RWPE2 (cell line): ENCODE results near the gene LAMA1.

Experiments used
- ATAC-seq: fragments of 200-7000 bp; cut with Tn5 transposase; 3 replicates; pipeline ENCODE4 v1.9.1; 2021; ENCODE audit warnings: low read depth
- DNase-seq: peaks from one replicate; pipeline ENCODE4 v3.0.0-alpha.2; 2020; ENCODE audit warnings: low spot score
- H3K27ac ChIP-seq: fragments of 450-650 bp; 2 replicates; pipeline ENCODE4 v1.5.1; 2017; ENCODE audit warnings: mild to moderate bottlenecking; ENCODE audit not compliant: poor library complexity, severe bottlenecking
- H3K27me3 ChIP-seq: fragments of 250-450 bp; sonication (Bioruptor Pico); 2 replicates; pipeline ENCODE4 v1.5.1; 2021; ENCODE audit warnings: mild to moderate bottlenecking, moderate library complexity; ENCODE audit not compliant: insufficient read depth, poor library complexity, severe bottlenecking
- H3K36me3 ChIP-seq: fragments of 250-450 bp; sonication (Bioruptor Pico); 2 replicates; pipeline ENCODE4 v1.5.1; 2020; ENCODE audit warnings: low read depth, mild to moderate bottlenecking, moderate library complexity
- H3K4me1 ChIP-seq: fragments of 250-450 bp; sonication (Bioruptor Pico); 2 replicates; pipeline ENCODE4 v1.5.1; 2021; ENCODE audit warnings: mild to moderate bottlenecking, moderate library complexity; ENCODE audit not compliant: insufficient read depth, poor library complexity, severe bottlenecking
- H3K4me3 ChIP-seq: fragments of 250-450 bp; sonication (Bioruptor Pico); 2 replicates; pipeline ENCODE4 v1.5.1; 2021; ENCODE audit warnings: mild to moderate bottlenecking, moderate library complexity; ENCODE audit not compliant: severe bottlenecking
- H3K9me3 ChIP-seq: fragments of 250-450 bp; sonication (Bioruptor Pico); 2 replicates; pipeline ENCODE4 v1.5.1; 2021; ENCODE audit warnings: mild to moderate bottlenecking, moderate library complexity; ENCODE audit not compliant: severe bottlenecking
- TF ChIP-seq, protein P1 (sequence below): fragments of 450-650 bp; IDR thresholded peaks from one replicate; pipeline ENCODE4 v1.5.1; 2017; ENCODE audit warnings: mild to moderate bottlenecking, moderate library complexity; ENCODE audit not compliant: poor library complexity, severe bottlenecking

LAMA1 gene

DNA sequence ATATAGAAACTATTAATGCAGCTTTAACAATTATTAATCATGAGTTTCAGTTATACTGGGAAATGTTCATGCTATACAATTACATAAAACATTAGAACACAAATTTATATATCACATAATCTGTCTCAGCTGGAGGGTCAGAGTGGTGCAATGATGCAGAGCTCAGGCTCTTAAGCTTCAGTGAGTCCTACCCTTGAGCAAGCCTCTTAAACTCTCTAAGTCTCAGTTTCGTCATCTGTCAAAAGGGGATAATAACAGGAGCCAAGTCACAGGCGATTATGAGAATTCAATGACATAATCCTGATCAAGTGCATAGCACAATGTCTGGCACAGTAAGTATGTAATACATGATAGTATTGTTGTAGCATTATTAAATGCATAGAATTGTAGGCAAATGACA is 46.0 kb downstream of the LAMA1 start:
- Histone ChIP-seq H3K27ac (no peak overlapping the region), H3K4me1 (no peaks in the 10 kb centered on the region), H3K9me3 (no peaks in the 10 kb centered on the region), H3K36me3 (no peaks in the 10 kb centered on the region), H3K27me3 (no peaks in the 10 kb centered on the region), H3K4me3 (no peak overlapping the region)
- DNase-seq = no peak
- TF ChIP-seq, protein P1, sequence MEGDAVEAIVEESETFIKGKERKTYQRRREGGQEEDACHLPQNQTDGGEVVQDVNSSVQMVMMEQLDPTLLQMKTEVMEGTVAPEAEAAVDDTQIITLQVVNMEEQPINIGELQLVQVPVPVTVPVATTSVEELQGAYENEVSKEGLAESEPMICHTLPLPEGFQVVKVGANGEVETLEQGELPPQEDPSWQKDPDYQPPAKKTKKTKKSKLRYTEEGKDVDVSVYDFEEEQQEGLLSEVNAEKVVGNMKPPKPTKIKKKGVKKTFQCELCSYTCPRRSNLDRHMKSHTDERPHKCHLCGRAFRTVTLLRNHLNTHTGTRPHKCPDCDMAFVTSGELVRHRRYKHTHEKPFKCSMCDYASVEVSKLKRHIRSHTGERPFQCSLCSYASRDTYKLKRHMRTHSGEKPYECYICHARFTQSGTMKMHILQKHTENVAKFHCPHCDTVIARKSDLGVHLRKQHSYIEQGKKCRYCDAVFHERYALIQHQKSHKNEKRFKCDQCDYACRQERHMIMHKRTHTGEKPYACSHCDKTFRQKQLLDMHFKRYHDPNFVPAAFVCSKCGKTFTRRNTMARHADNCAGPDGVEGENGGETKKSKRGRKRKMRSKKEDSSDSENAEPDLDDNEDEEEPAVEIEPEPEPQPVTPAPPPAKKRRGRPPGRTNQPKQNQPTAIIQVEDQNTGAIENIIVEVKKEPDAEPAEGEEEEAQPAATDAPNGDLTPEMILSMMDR = no peak
- no peak for ATAC-seq

DNA sequence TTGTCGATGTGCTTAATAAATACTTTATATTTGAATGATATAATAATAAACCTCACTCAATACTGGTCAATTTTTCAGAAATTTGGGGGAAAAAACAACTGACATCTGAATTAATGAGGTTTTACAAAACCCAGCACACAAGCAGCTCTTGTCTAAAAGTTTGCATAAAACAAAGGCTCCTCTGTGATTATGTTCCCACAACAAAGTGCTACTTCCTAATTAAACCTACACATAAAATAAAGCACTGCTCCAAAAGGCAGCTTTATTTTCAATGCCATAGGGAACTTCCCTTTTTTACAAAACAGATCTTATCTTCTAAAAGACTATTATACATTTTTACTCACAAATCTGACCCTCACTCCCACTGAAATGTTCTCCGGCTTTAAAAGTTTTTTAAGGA is 47.1 kb downstream of the LAMA1 start:
- no peak overlapping the region for H3K4me3 ChIP-seq

DNA sequence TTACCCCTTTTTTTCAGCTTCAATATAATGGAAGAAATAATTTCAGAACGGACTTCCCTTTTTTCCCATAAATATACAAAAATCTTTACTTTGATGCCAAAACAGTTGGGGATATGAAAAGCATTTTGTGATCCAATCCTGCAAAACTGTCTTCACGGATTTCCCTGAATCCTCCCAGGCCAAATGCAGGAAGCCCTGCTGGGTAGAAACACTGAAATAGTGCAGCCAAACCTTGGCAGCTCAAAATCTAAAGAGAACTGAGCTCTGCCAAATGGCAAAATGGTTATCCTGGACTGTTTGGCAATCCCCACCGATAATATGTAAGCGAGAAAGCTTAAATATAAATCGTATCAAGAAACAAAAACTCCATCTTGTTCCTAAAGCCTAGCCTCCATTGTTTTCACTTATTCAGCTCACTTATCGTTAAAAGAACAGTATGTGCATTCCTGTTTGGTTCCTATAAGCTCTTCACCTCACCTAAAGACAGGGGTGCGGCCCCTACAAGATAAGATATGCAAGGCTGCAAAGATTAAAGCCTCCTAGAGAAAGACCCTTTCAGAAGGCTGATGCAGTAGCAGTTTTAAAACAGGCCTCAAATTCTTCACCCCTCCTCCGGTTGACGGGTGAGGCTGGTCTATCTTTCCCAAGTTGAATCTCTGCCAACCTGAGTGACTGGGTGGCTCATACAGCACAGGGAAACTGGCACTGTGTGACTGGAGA is 48.6 kb downstream of the LAMA1 start:
- H3K9me3 ChIP-seq = no peaks in the 10 kb centered on the region
- ATAC-seq = no peak
- H3K4me3 ChIP-seq = no peak overlapping the region
- no peaks in the 10 kb centered on the region for H3K36me3 ChIP-seq
- H3K4me1 ChIP-seq = no peaks in the 10 kb centered on the region
- H3K27me3 ChIP-seq = no peaks in the 10 kb centered on the region
- no peak for DNase-seq
- H3K27ac ChIP-seq = no peak overlapping the region
- TF ChIP-seq, protein P1 = no peak

More for the DNA sequence above, 47.1 kb downstream of the LAMA1 start:
- TF ChIP-seq, protein P1 = no peak
- Histone ChIP-seq H3K27ac (no peak overlapping the region), H3K36me3 (no peaks in the 10 kb centered on the region), H3K4me1 (no peaks in the 10 kb centered on the region), H3K9me3 (no peaks in the 10 kb centered on the region), H3K27me3 (no peaks in the 10 kb centered on the region)
- ATAC-seq (no peak), DNase-seq (no peak)

DNA sequence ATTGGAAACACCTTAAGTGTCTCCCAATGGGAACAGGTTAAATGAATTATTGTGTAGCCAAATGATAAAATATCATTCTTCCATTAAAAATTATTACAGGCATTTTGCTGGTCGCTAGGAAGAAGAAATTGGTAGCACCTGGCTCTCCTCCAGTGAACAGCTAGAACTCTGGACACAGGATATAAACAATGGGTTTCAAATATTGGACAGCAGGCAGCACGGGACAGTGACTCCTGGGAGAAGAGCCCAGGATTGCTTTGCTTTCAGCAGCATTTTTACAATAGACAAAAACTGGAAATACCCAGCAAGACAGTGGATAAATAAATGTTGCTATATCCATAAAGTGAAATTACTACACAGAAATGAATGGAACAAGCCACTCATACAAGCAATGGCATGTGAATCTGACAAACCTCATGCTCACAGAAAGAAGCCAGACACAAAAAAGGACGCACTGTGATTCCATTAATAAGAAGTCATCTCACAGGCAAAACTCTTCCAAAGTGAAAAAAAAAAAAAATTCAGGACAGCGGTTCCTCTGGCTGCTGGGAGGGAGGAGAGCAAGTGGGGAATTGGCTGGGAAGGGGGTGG is 50.5 kb downstream of the LAMA1 start:
- Histone ChIP-seq H3K27me3 (no peaks in the 10 kb centered on the region), H3K4me3 (no peak overlapping the region), H3K36me3 (no peaks in the 10 kb centered on the region), H3K4me1 (no peaks in the 10 kb centered on the region), H3K9me3 (no peaks in the 10 kb centered on the region), H3K27ac (no peak overlapping the region)
- DNase-seq = no peak
- no peak for ATAC-seq
- TF ChIP-seq, protein P1 = no peak

DNA sequence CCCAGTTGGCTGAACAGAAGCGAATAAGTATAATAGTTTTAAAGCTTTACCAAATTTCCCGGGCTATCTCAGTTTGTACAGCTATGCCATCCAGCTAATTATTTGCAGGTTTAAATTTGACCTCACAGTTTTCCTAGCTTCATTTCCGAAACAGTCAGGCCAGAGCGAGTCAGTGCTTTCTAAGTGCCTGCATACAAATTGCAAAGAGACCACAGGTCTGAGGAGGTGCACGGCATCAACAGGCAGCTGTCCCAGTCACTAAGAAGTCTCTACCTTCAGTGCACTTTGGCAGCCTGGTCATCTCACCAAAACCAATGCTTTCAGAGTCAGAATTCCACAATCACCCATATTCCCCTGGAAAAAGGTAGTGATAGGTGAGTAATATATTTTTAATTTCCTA is 51.9 kb downstream of the LAMA1 start:
- ATAC-seq = no peak
- TF ChIP-seq, protein P1 = no peak
- Histone ChIP-seq H3K4me1 (no peaks in the 10 kb centered on the region), H3K27me3 (no peaks in the 10 kb centered on the region), H3K27ac (no peak overlapping the region), H3K36me3 (no peaks in the 10 kb centered on the region), H3K9me3 (no peaks in the 10 kb centered on the region), H3K4me3 (no peak overlapping the region)
- DNase-seq = no peak
